GM12878 (cell line): ENCODE measurements around the gene CRTC3. TPM values are rescaled to one million over a fixed set of nuclear protein-coding genes. Genes with fewer than 3 reads are reported as not detected.

Source experiments
- ATAC-seq: fragments of 200-7000 bp; cut with Tn5 transposase; 3 replicates; pipeline ENCODE4 v1.9.1; 2020; ENCODE audit warnings: mild to moderate bottlenecking, moderate library complexity
- BruUV-seq: library from RNA; stranded (reverse); fragments of 400-500 nt; replicated peaks from 2 replicates; lab custom pipeline; 2021; lab: Mats Ljungman, UMichigan
- CTCF ChIA-PET: fragments of 300-600 bp; sonication (Branson Sonifier 250); formaldehyde crosslinking; extraction: SDS; loops from one replicate; lab custom pipeline; 2021; ENCODE audit warnings: inconsistent platforms; lab: Yijun Ruan, JAX
- POLR2A ChIA-PET: fragments of 350-600 bp; formaldehyde crosslinking; extraction: SDS; loops from one replicate; lab custom pipeline; 2021; ENCODE audit warnings: inconsistent platforms; lab: Charles Lee
- RAD21 ChIA-PET: fragments of 300-600 bp; sonication (Branson Sonifier 250); formaldehyde crosslinking; loops from one replicate; lab custom pipeline; 2023; ENCODE audit warnings: antibody characterized with exemption; ENCODE audit not compliant: unreplicated experiment; lab: Charles Lee
- SMC1A ChIA-PET: fragments of 300-600 bp; sonication (Branson Sonifier 250); formaldehyde crosslinking; loops from one replicate; lab custom pipeline; 2023; ENCODE audit not compliant: unreplicated experiment, uncharacterized antibody; lab: Charles Lee
- DNase-seq: peaks from one replicate; pipeline ENCODE4 v3.0.0-alpha.2; 2011; ENCODE audit warnings: low read depth, low spot score
- FAIRE-seq: peaks from 3 replicates; lab custom pipeline; 2011; peaks lifted over from hg19 to GRCh38; lab: Jason Lieb, UNC
- H2AFZ ChIP-seq: 2 replicates; pipeline ENCODE4 v1.6.0; 2011; ENCODE audit warnings: low read depth, low read length, control low read depth; ENCODE audit not compliant: control insufficient read depth
- H3K27ac ChIP-seq: 2 replicates; pipeline ENCODE4 v1.5.1; 2011; ENCODE audit warnings: control low read depth; ENCODE audit not compliant: control insufficient read depth, insufficient read depth
- H3K27me3 ChIP-seq, 2 experiments: replicated peaks in 1 of 2; 2 replicates each; pipeline versions ENCODE4 v1.6.0 to v1.6.1; 2011; ENCODE audit warnings: low read length in 1 of 2; ENCODE audit not compliant: control insufficient read depth in 2 of 2, insufficient read depth in 2 of 2
- H3K36me3 ChIP-seq, 2 experiments: 2 replicates each; pipeline ENCODE4 v1.5.1; 2011; ENCODE audit warnings: low read length in 1 of 2; ENCODE audit not compliant: control insufficient read depth in 2 of 2, insufficient read depth in 2 of 2
- H3K4me1 ChIP-seq: 2 replicates; pipeline ENCODE4 v1.6.1; 2011; ENCODE audit warnings: mild to moderate bottlenecking, low read length, moderate library complexity, mixed read lengths; ENCODE audit not compliant: control insufficient read depth, insufficient read depth
- H3K4me2 ChIP-seq: 2 replicates; pipeline ENCODE4 v1.6.0; 2011; ENCODE audit warnings: control low read depth; ENCODE audit not compliant: control insufficient read depth, insufficient read depth
- H3K4me3 ChIP-seq: fragments of 200-600 bp; sonication (generic); 2 replicates; pipeline ENCODE4 v1.5.1; 2016
- H3K79me2 ChIP-seq: 2 replicates; pipeline ENCODE4 v1.6.0; 2011; ENCODE audit warnings: low read length; ENCODE audit not compliant: control insufficient read depth, insufficient read depth
- H3K9ac ChIP-seq: 2 replicates; pipeline ENCODE4 v1.8.0; 2011; ENCODE audit warnings: low read length, control low read depth, mixed read lengths; ENCODE audit not compliant: control insufficient read depth, insufficient read depth
- H3K9me3 ChIP-seq: replicated peaks from 3 replicates; pipeline ENCODE4 v1.5.1; 2011; ENCODE audit warnings: mild to moderate bottlenecking, low read length; ENCODE audit not compliant: control insufficient read depth, insufficient read depth
- H4K20me1 ChIP-seq: 2 replicates; pipeline ENCODE4 v1.6.0; 2011; ENCODE audit not compliant: control insufficient read depth, insufficient read depth
- CEBPB ChIP-seq, 2 experiments: fragments of 150-350 bp in 1 of 2; IDR thresholded peaks; 2 replicates each; pipeline ENCODE4 v1.6.1; 2012 to 2014; ENCODE audit warnings: low read depth in 2 of 2, low read length in 2 of 2, borderline replicate concordance in 1 of 2, inconsistent platforms in 1 of 2
- HCFC1 ChIP-seq: fragments of 150-350 bp; IDR thresholded peaks from 2 replicates; pipeline ENCODE4 v1.6.1; 2014; ENCODE audit warnings: low read length
- HDAC2 ChIP-seq: fragments of 200-600 bp; sonication (generic); IDR thresholded peaks from 2 replicates; pipeline ENCODE4 v1.6.1; 2017
- HDGF ChIP-seq: fragments of 450-650 bp; IDR thresholded peaks from 2 replicates; pipeline ENCODE4 v1.6.1; 2016; ENCODE audit warnings: antibody characterized with exemption
- MYC ChIP-seq: IDR thresholded peaks from 2 replicates; pipeline ENCODE4 v1.6.1; 2011; ENCODE audit warnings: mild to moderate bottlenecking, low read length, moderate library complexity, inconsistent platforms; ENCODE audit not compliant: insufficient read depth, insufficient replicate concordance, insufficient read length, severe bottlenecking
- NFXL1 ChIP-seq: fragments of 450-650 bp; IDR thresholded peaks from 2 replicates; pipeline ENCODE4 v1.6.1; 2017; ENCODE audit warnings: antibody characterized with exemption, mild to moderate bottlenecking, borderline replicate concordance
- NR2C2 ChIP-seq: IDR thresholded peaks from 2 replicates; pipeline ENCODE4 v1.6.1; 2011; ENCODE audit warnings: borderline replicate concordance, low read depth; ENCODE audit not compliant: control insufficient read depth, insufficient read length
- RBBP5 ChIP-seq: fragments of 200-600 bp; sonication (generic); conservative IDR thresholded peaks from 2 replicates; pipeline ENCODE4 v1.6.1; 2016
- SIN3A ChIP-seq: IDR thresholded peaks from 2 replicates; pipeline ENCODE4 v1.6.1; 2012; ENCODE audit warnings: low read depth, low read length, improper control_type of control experiment
- SMARCA5 ChIP-seq: fragments of 450-650 bp; IDR thresholded peaks from 2 replicates; pipeline ENCODE4 v1.6.1; 2017; ENCODE audit warnings: mild to moderate bottlenecking
- STAT1 ChIP-seq: fragments of 450-650 bp; conservative IDR thresholded peaks from 2 replicates; pipeline ENCODE4 v1.6.1; 2014; ENCODE audit warnings: antibody characterized with exemption, mild to moderate bottlenecking
- TBL1XR1 ChIP-seq: IDR thresholded peaks from 2 replicates; pipeline ENCODE4 v1.6.1; 2012; ENCODE audit warnings: low read depth, low read length, improper control_type of control experiment
- TCF3 ChIP-seq: IDR thresholded peaks from 2 replicates; pipeline ENCODE4 v1.6.1; 2012; ENCODE audit warnings: low read depth, mild to moderate bottlenecking, low read length, borderline replicate concordance; ENCODE audit not compliant: insufficient read depth
- TCF7 ChIP-seq: IDR thresholded peaks from 2 replicates; pipeline ENCODE4 v1.6.1; 2014; ENCODE audit warnings: antibody characterized with exemption, borderline replicate concordance
- ZNF217 ChIP-seq: fragments of 450-650 bp; IDR thresholded peaks from 2 replicates; pipeline ENCODE4 v1.6.1; 2017; ENCODE audit warnings: antibody characterized with exemption, mild to moderate bottlenecking
- ZSCAN29 ChIP-seq: fragments of 450-650 bp; IDR thresholded peaks from 2 replicates; pipeline ENCODE4 v1.6.1; 2017; ENCODE audit warnings: mild to moderate bottlenecking, moderate library complexity
- WGBS: methylation state at CpG from one replicate; pipeline ENCODE4 v1.1.6; 2016; ENCODE audit warnings: low lambda C conversion rate; ENCODE audit not compliant: insufficient replicate concordance, insufficient coverage; ENCODE audit errors: missing lambda C conversion rate; 5-methylcytosine and 5-hydroxymethylcytosine counted together
- in situ Hi-C: fragments of 300-500 bp; cut with MboI; formaldehyde crosslinking; loops from 9 replicates; pipeline ENCODE4 v1.14.3; 2018; ENCODE audit warnings: mixed read lengths
- intact Hi-C: fragments of 100-400 bp; cut with micrococcal nuclease; formaldehyde crosslinking; loops from one replicate; pipeline ENCODE4 v1.14.2; 2022; ENCODE audit not compliant: unreplicated experiment
- polyA plus RNA-seq, 11 experiments: library from polyadenylated mRNA; depleted of rRNA in 4 of 11; unstranded in 6 of 11; stranded (reverse) in 5 of 11; fragments of >200 nt; fragmentation: Nextera tagmentation in 4 of 11; fragmentation: Illumina TruSeq in 1 of 11; extraction: Ambion mirVana in 4 of 11; extraction: Trizol in 1 of 11; gene quantifications; 1 replicate in 1 of 11; 2 replicates in 10 of 11; pipeline versions ENCODE4 v1.2.1 to v1.2.3, GENCODE V29; 2011 to 2016; ENCODE audit warnings: inconsistent platforms in 2 of 11, missing spikeins in 2 of 11, low read depth in 1 of 11
- total RNA-seq, 4 experiments: library from RNA; depleted of rRNA in 3 of 4; stranded (reverse); fragments of >200 nt in 3 of 4; fragmentation: Illumina TruSeq in 1 of 4; extraction: Trizol in 1 of 4; gene quantifications; 2 replicates each; pipeline versions ENCODE4 v1.2.1 to v1.2.3, GENCODE V29; 2013 to 2021
- TF ChIP-seq, protein P1 (sequence below): fragments of 450-650 bp; IDR thresholded peaks from 2 replicates; pipeline ENCODE4 v1.6.1; 2017; ENCODE audit warnings: mild to moderate bottlenecking
- TF ChIP-seq, protein P2 (sequence below): IDR thresholded peaks from 2 replicates; pipeline ENCODE4 v1.6.1; 2012; ENCODE audit warnings: low read length, inconsistent platforms
- TF ChIP-seq, protein P3 (sequence below): fragments of 450-650 bp; IDR thresholded peaks from 2 replicates; pipeline ENCODE4 v1.6.1; 2018; ENCODE audit warnings: borderline replicate concordance, mild to moderate bottlenecking; ENCODE audit not compliant: partially characterized antibody

CRTC3 gene
- total and polyA plus RNA-seq, 10 of the 15 experiments (the other 5 are each of a cell fraction or from before 2014, with no cell fraction given), result 3.5 to 36.9 (median 18.9) TPM

DNA sequence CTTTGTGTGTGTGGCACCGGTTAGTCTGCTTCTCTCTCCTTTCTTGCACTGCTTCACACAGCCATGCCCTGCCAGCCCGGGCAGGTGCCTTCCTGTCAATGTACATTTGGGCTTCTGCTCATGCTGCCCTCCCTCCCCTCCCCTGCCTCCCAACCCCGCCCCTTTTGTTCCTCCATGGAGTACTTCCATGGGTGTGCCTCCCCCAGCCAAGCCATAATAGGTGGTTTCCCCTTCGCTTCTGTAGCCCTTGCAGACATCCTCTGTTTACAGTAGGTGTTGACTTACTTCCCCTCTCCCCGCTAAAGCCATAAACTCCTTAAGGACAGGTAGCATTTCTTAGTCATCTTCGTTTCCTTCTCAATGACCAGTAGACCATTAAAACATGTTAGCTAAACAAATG is 31.8 kb upstream of the CRTC3 start (continued):
- no peak for TF ChIP-seq TCF3

DNA sequence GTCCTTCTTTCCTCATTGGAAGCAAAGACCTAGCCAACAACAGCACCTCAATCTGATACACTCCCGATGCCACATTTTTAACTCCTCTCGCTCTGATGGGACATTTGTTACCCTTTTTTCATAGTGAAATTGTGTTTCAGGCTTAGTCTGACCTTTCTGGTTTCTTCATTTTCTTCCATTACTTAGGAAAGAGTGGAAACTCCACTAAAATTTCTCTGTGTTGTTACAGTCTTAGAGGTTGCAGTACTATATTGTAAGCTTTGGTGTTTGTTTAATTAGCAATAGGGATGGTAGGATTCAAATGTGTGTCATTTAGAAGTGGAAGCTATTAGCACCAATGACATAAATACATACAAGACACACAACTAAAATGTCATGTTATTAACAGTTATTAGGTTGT is 29.6 kb upstream of the CRTC3 start:
- H3K9me3 ChIP-seq, result no peaks in the 10 kb centered on the region
- ChIA-PET CTCF (interaction anchor here (0.6 to 2.1 kb wide), 7 partner anchors 9 to 386 kb away, joined by 3 to 8 read pairs (median 4); no protein-coding TSS in a partner anchor), SMC1A (interaction anchor here (0.5 to 2.4 kb wide), 16 partner anchors 9 to 386 kb away, joined by 3 to 8 read pairs (median 3); no protein-coding TSS in a partner anchor), POLR2A (interaction anchor here (0.5 to 0.6 kb wide), 2 partner anchors 19 to 156 kb away, joined by 3 to 6 read pairs; no protein-coding TSS in a partner anchor), RAD21 (interaction anchor here (0.7 kb wide), 1 partner anchor 98 kb away, joined by 3 read pairs; no protein-coding TSS in a partner anchor)
- H3K4me2 ChIP-seq, result no peak overlapping the region
- no peaks in the 10 kb centered on the region for H3K79me2 ChIP-seq
- H3K36me3 ChIP-seq, result peaks cover 5 to 23% of the 10 kb centered on the region in 2 experiments
- no peaks in the 10 kb centered on the region for H4K20me1 ChIP-seq
- ATAC-seq, result no peak
- H3K4me3 ChIP-seq, result no peak overlapping the region
- in situ Hi-C loops, result no loop called here
- no peak for TF ChIP-seq ZSCAN29
- no peak for TF ChIP-seq TCF7
- no peak for TF ChIP-seq HDGF
- TF ChIP-seq, protein P1, sequence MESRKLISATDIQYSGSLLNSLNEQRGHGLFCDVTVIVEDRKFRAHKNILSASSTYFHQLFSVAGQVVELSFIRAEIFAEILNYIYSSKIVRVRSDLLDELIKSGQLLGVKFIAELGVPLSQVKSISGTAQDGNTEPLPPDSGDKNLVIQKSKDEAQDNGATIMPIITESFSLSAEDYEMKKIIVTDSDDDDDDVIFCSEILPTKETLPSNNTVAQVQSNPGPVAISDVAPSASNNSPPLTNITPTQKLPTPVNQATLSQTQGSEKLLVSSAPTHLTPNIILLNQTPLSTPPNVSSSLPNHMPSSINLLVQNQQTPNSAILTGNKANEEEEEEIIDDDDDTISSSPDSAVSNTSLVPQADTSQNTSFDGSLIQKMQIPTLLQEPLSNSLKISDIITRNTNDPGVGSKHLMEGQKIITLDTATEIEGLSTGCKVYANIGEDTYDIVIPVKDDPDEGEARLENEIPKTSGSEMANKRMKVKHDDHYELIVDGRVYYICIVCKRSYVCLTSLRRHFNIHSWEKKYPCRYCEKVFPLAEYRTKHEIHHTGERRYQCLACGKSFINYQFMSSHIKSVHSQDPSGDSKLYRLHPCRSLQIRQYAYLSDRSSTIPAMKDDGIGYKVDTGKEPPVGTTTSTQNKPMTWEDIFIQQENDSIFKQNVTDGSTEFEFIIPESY, result no peak
- TF ChIP-seq, protein P2, sequence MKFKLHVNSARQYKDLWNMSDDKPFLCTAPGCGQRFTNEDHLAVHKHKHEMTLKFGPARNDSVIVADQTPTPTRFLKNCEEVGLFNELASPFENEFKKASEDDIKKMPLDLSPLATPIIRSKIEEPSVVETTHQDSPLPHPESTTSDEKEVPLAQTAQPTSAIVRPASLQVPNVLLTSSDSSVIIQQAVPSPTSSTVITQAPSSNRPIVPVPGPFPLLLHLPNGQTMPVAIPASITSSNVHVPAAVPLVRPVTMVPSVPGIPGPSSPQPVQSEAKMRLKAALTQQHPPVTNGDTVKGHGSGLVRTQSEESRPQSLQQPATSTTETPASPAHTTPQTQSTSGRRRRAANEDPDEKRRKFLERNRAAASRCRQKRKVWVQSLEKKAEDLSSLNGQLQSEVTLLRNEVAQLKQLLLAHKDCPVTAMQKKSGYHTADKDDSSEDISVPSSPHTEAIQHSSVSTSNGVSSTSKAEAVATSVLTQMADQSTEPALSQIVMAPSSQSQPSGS, result no peak
- TF ChIP-seq SIN3A, result no peak
- TF ChIP-seq NR2C2, result no peak
- no peak for TF ChIP-seq NFXL1
- no peak for TF ChIP-seq ZNF217
- TF ChIP-seq RBBP5, result no peak
- TF ChIP-seq, protein P3, sequence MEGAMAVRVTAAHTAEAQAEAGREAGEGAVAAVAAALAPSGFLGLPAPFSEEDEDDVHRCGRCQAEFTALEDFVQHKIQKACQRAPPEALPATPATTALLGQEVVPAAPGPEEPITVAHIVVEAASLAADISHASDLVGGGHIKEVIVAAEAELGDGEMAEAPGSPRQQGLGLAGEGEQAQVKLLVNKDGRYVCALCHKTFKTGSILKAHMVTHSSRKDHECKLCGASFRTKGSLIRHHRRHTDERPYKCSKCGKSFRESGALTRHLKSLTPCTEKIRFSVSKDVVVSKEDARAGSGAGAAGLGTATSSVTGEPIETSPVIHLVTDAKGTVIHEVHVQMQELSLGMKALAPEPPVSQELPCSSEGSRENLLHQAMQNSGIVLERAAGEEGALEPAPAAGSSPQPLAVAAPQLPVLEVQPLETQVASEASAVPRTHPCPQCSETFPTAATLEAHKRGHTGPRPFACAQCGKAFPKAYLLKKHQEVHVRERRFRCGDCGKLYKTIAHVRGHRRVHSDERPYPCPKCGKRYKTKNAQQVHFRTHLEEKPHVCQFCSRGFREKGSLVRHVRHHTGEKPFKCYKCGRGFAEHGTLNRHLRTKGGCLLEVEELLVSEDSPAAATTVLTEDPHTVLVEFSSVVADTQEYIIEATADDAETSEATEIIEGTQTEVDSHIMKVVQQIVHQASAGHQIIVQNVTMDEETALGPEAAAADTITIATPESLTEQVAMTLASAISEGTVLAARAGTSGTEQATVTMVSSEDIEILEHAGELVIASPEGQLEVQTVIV, result no peak
- TF ChIP-seq SMARCA5, result no peak
- no peak for TF ChIP-seq STAT1
- no peak for TF ChIP-seq HDAC2
- TF ChIP-seq CEBPB (IDR thresholded peaks at IDR 0.05; ENCODE audit: borderline replicate concordance in 1 of 2, low read depth in 2 of 2, low read length in 2 of 2), result no peak
- no peak for TF ChIP-seq HCFC1
- TF ChIP-seq MYC, result no peak
- TF ChIP-seq TBL1XR1, result no peak
- H3K4me1 ChIP-seq, result no peaks in the 10 kb centered on the region
- no peak for DNase-seq
- H3K9ac ChIP-seq, result no peak overlapping the region
- no peak overlapping the region for H2AFZ ChIP-seq
- H3K27me3 ChIP-seq, result no peaks in the 10 kb centered on the region
- no peak for FAIRE-seq
- BruUV-seq, result no TSS peak
- intact Hi-C loops, result no loop called here
- 96% methylated on average over 2 of the region's 2 CpGs for WGBS
- no peak overlapping the region for H3K27ac ChIP-seq
